Naive thymus-derived CD8-positive, alpha-beta T cell (primary cell): Measurements from ENCODE around the gene FSIP1. TPM values are rescaled to one million over a fixed set of nuclear protein-coding genes. Genes with fewer than 3 reads are reported as not detected.

Experiments
- ATAC-seq, 2 donors: fragments of 150-1000 bp; cut with Tn5 transposase in 1 of 2; sonication (Bioruptor Pico), chemical (Tn5 transposase) in 1 of 2; 1 replicate in 1 of 2; 2 replicates in 1 of 2; pipeline ENCODE4 v1.10.0; 2021; ENCODE audit warnings: mild to moderate bottlenecking in 2 of 2, moderate library complexity in 2 of 2
- POLR2A ChIA-PET: fragments of 350-600 bp; sonication (Branson Sonifier 250); formaldehyde crosslinking; loops from one replicate; lab custom pipeline; 2021; ENCODE audit warnings: antibody characterized with exemption; lab: Charles Lee
- DNase-seq, 10 donors: peaks; one replicate each; pipeline versions ENCODE4 v3.0.0 to v3.0.0-alpha.2; 2020 to 2022
- H3K27ac Mint-ChIP-seq, 10 donors: one replicate each; pipeline ENCODE4 v1.8.0; 2020 to 2022; ENCODE audit warnings: mild to moderate bottlenecking in 10 of 10, mixed read lengths in 10 of 10, moderate library complexity in 4 of 10, inconsistent platforms in 1 of 10
- H3K27me3 Mint-ChIP-seq, 5 donors: one replicate each; pipeline ENCODE4 v1.8.0; 2021 to 2022; ENCODE audit warnings: mixed read lengths in 5 of 5
- H3K36me3 Mint-ChIP-seq, 3 donors: one replicate each; pipeline ENCODE4 v1.8.0; 2020 to 2022; ENCODE audit warnings: mixed read lengths in 3 of 3, mild to moderate bottlenecking in 2 of 3, inconsistent platforms in 1 of 3
- H3K4me1 Mint-ChIP-seq, 4 donors: one replicate each; pipeline ENCODE4 v1.8.0; 2021 to 2022; ENCODE audit warnings: mixed read lengths in 4 of 4
- H3K4me3 Mint-ChIP-seq, 10 donors: one replicate each; pipeline ENCODE4 v1.8.0; 2020 to 2022; ENCODE audit warnings: mild to moderate bottlenecking in 10 of 10, mixed read lengths in 10 of 10, moderate library complexity in 6 of 10, inconsistent platforms in 1 of 10
- H3K9me3 Mint-ChIP-seq, 9 donors: one replicate each; pipeline ENCODE4 v1.8.0; 2020 to 2022; ENCODE audit warnings: mixed read lengths in 9 of 9, mild to moderate bottlenecking in 3 of 9, inconsistent platforms in 1 of 9, moderate library complexity in 1 of 9
- polyA plus RNA-seq, 3 donors: library from polyadenylated mRNA; unstranded; fragments of 300-500 nt; fragmentation: Illumina TruSeq; gene quantifications; one replicate each; pipeline ENCODE4 v1.2.3, GENCODE V29; 2021
- total RNA-seq, 8 experiments: library from RNA in 2 of 8; stranded (reverse) in 2 of 8; gene quantifications; one replicate each; pipeline ENCODE4 v1.2.3 and lab custom pipeline; 2021 to 2026

The FSIP1 gene
- total and polyA plus RNA-seq, 5 experiments from 2014 or later = 0.30 to 0.85 (median 0.49) TPM; not detected in 1

- no peak overlapping the region for H3K4me3 Mint-ChIP-seq
- ATAC-seq = no peak
- DNase-seq = no peak
- peaks cover 0 to 1% (median 0%) of the 10 kb centered on the region in 5 donors for H3K27me3 Mint-ChIP-seq
- peaks cover 0 to 4% (median 0%) of the 10 kb centered on the region in 4 donors for H3K4me1 Mint-ChIP-seq
- H3K36me3 Mint-ChIP-seq = no peaks in the 10 kb centered on the region
- POLR2A ChIA-PET = no interaction called here
- no peaks in the 10 kb centered on the region for H3K9me3 Mint-ChIP-seq
- no peak overlapping the region for H3K27ac Mint-ChIP-seq
Observed at GRCh38 chr15:39685367-39685766, 97.3 kb downstream of the FSIP1 start.

GRCh38 chr15:39684233-39684632, 98.4 kb downstream of the FSIP1 start:
- Mint-ChIP-seq H3K4me3 (no peak overlapping the region), H3K9me3 (no peaks in the 10 kb centered on the region)

GRCh38 chr15:39682366-39682765, 100.3 kb downstream of the FSIP1 start:
- H3K27me3 Mint-ChIP-seq = peaks cover 0 to 1% (median 0%) of the 10 kb centered on the region in 5 donors
- H3K27ac Mint-ChIP-seq = no peak overlapping the region
- H3K36me3 Mint-ChIP-seq = no peaks in the 10 kb centered on the region
- no peak overlapping the region for H3K4me3 Mint-ChIP-seq
- ATAC-seq = no peak
- POLR2A ChIA-PET = no interaction called here
- peaks cover 0 to 4% (median 0%) of the 10 kb centered on the region in 4 donors for H3K4me1 Mint-ChIP-seq
- DNase-seq = no peak
- no peaks in the 10 kb centered on the region for H3K9me3 Mint-ChIP-seq

More at GRCh38 chr15:39684233-39684632, 98.4 kb downstream of the FSIP1 start:
- Mint-ChIP-seq H3K36me3 (no peaks in the 10 kb centered on the region), H3K27ac (no peak overlapping the region), H3K27me3 (peaks cover 0 to 1% (median 0%) of the 10 kb centered on the region in 5 donors), H3K4me1 (peaks cover 0 to 4% (median 0%) of the 10 kb centered on the region in 4 donors)
- POLR2A ChIA-PET = no interaction called here
- DNase-seq = no peak
- ATAC-seq = no peak

GRCh38 chr15:39680868-39681267, 101.8 kb downstream of the FSIP1 start:
- Mint-ChIP-seq H3K36me3 (no peaks in the 10 kb centered on the region), H3K27ac (no peak overlapping the region), H3K4me3 (no peak overlapping the region), H3K27me3 (peaks cover 0 to 1% (median 0%) of the 10 kb centered on the region in 5 donors), H3K9me3 (no peaks in the 10 kb centered on the region), H3K4me1 (peaks cover 0 to 2% (median 0%) of the 10 kb centered on the region in 4 donors)
- POLR2A ChIA-PET = no interaction called here
- ATAC-seq (no peak), DNase-seq (no peak)

GRCh38 chr15:39672666-39673065, 110.0 kb downstream of the FSIP1 start:
- DNase-seq (no peak), ATAC-seq (no peak)
- H3K4me3 Mint-ChIP-seq = no peak overlapping the region
- no peaks in the 10 kb centered on the region for H3K4me1 Mint-ChIP-seq
- no peak overlapping the region for H3K27ac Mint-ChIP-seq
- H3K9me3 Mint-ChIP-seq = no peaks in the 10 kb centered on the region
- no peaks in the 10 kb centered on the region for H3K36me3 Mint-ChIP-seq
- POLR2A ChIA-PET = no interaction called here
- peaks cover 0 to 3% (median 0%) of the 10 kb centered on the region in 5 donors for H3K27me3 Mint-ChIP-seq

GRCh38 chr15:39672184-39672583, 110.5 kb downstream of the FSIP1 start:
- Mint-ChIP-seq H3K4me1 (peaks cover 0 to 2% (median 0%) of the 10 kb centered on the region in 4 donors), H3K36me3 (no peaks in the 10 kb centered on the region), H3K27me3 (peaks cover 0 to 3% (median 0%) of the 10 kb centered on the region in 5 donors), H3K27ac (no peak overlapping the region), H3K4me3 (no peak overlapping the region), H3K9me3 (no peaks in the 10 kb centered on the region)
- POLR2A ChIA-PET = no interaction called here
- DNase-seq (no peak), ATAC-seq (no peak)

GRCh38 chr15:39670687-39671086, 112.0 kb downstream of the FSIP1 start:
- no peaks in the 10 kb centered on the region for H3K36me3 Mint-ChIP-seq
- DNase-seq (no peak), ATAC-seq (no peak)
- H3K4me1 Mint-ChIP-seq = peaks cover 0 to 11% (median 0%) of the 10 kb centered on the region in 4 donors
- H3K27me3 Mint-ChIP-seq = peaks cover 0 to 3% (median 0%) of the 10 kb centered on the region in 5 donors
- POLR2A ChIA-PET = no interaction called here
- no peak overlapping the region for H3K4me3 Mint-ChIP-seq
- no peak overlapping the region for H3K27ac Mint-ChIP-seq
- H3K9me3 Mint-ChIP-seq = no peaks in the 10 kb centered on the region

GRCh38 chr15:39669661-39670060, 113.0 kb downstream of the FSIP1 start:
- Mint-ChIP-seq H3K4me1 (peaks cover 0 to 15% (median 0%) of the 10 kb centered on the region in 4 donors), H3K9me3 (no peaks in the 10 kb centered on the region), H3K27me3 (peaks cover 0 to 3% (median 0%) of the 10 kb centered on the region in 5 donors), H3K4me3 (no peak overlapping the region), H3K36me3 (no peaks in the 10 kb centered on the region), H3K27ac (no peak overlapping the region)
- DNase-seq = no peak
- no peak for ATAC-seq
- POLR2A ChIA-PET = no interaction called here

- Mint-ChIP-seq H3K4me3 (no peak overlapping the region), H3K9me3 (no peaks in the 10 kb centered on the region), H3K27me3 (peaks cover 0 to 3% (median 0%) of the 10 kb centered on the region in 5 donors), H3K36me3 (no peaks in the 10 kb centered on the region), H3K4me1 (peaks cover 0 to 15% (median 0%) of the 10 kb centered on the region in 4 donors), H3K27ac (no peak overlapping the region)
- DNase-seq = no peak
- POLR2A ChIA-PET = no interaction called here
- no peak for ATAC-seq
Observed at GRCh38 chr15:39669241-39669640, 113.4 kb downstream of the FSIP1 start.

GRCh38 chr15:39668457-39668856, 114.2 kb downstream of the FSIP1 start:
- DNase-seq (no peak), ATAC-seq (no peak)
- Mint-ChIP-seq H3K9me3 (no peaks in the 10 kb centered on the region), H3K27me3 (peaks cover 0 to 4% (median 0%) of the 10 kb centered on the region in 5 donors), H3K4me3 (no peak overlapping the region), H3K4me1 (peaks cover 0 to 15% (median 0%) of the 10 kb centered on the region in 4 donors), H3K36me3 (no peaks in the 10 kb centered on the region), H3K27ac (no peak overlapping the region)
- POLR2A ChIA-PET = no interaction called here

- H3K4me1 Mint-ChIP-seq = peaks cover 0 to 15% (median 0%) of the 10 kb centered on the region in 4 donors
- H3K27ac Mint-ChIP-seq = no peak overlapping the region
- H3K36me3 Mint-ChIP-seq = no peaks in the 10 kb centered on the region
- no peak overlapping the region for H3K4me3 Mint-ChIP-seq
- DNase-seq = no peak
- H3K9me3 Mint-ChIP-seq = no peaks in the 10 kb centered on the region
- no peak for ATAC-seq
- POLR2A ChIA-PET = no interaction called here
- H3K27me3 Mint-ChIP-seq = peaks cover 0 to 2% (median 0%) of the 10 kb centered on the region in 5 donors
Observed at GRCh38 chr15:39667382-39668127, 115.1 kb downstream of the FSIP1 start.

- peaks cover 0 to 15% (median 0%) of the 10 kb centered on the region in 4 donors for H3K4me1 Mint-ChIP-seq
- H3K36me3 Mint-ChIP-seq = no peaks in the 10 kb centered on the region
- H3K9me3 Mint-ChIP-seq = no peaks in the 10 kb centered on the region
- no peak overlapping the region for H3K4me3 Mint-ChIP-seq
- DNase-seq = no peak
- no peak for ATAC-seq
- peaks cover 0 to 2% (median 0%) of the 10 kb centered on the region in 5 donors for H3K27me3 Mint-ChIP-seq
- POLR2A ChIA-PET = no interaction called here
- H3K27ac Mint-ChIP-seq = no peak overlapping the region
Observed at GRCh38 chr15:39666677-39667076, 116.0 kb downstream of the FSIP1 start.

GRCh38 chr15:39665629-39666250, 116.9 kb downstream of the FSIP1 start:
- Mint-ChIP-seq H3K4me1 (peaks cover 0 to 15% (median 0%) of the 10 kb centered on the region in 4 donors), H3K9me3 (no peaks in the 10 kb centered on the region), H3K27ac (peak overlapping the region in 1 of 10 donors; percentile 14), H3K36me3 (no peaks in the 10 kb centered on the region), H3K27me3 (peaks cover 0 to 2% (median 0%) of the 10 kb centered on the region in 5 donors), H3K4me3 (no peak overlapping the region)
- no peak for DNase-seq
- POLR2A ChIA-PET = no interaction called here
- no peak for ATAC-seq
